GM19351 (cell line): Measurements from ENCODE around the gene GID4.
"Not testable (repeated sequence)": the region's sequence is repeated elsewhere in the genome, so short reads cannot be mapped to it uniquely, and the experiment has no call there.

Experiments used
- ATAC-seq: cut with Tn5 transposase; IDR thresholded peaks from one replicate; pipeline ENCODE4 v1.9.1; 2021; ENCODE audit warnings: mild to moderate bottlenecking, moderate library complexity; ENCODE audit not compliant: unreplicated experiment

GID4 gene

GRCh38 chr17:18038861-18039534, at the start of gene GID4, which contains the start of gene ATPAF2:
Gene GID4 (plus strand): TSS chr17:18039408. CDS start chr17:18039465, 57 bp downstream.
Gene ATPAF2 (minus strand): TSS chr17:18039168. CDS start chr17:18039013, 155 bp downstream.
- peak; percentile 90 for ATAC-seq

GRCh38 chr17:17989618-17990017, 49.6 kb upstream of the GID4 start:
- no peak for ATAC-seq

GRCh38 chr17:17990282-17990681, 48.9 kb upstream of the GID4 start:
- ATAC-seq, result no peak

- no peak for ATAC-seq
Observed at GRCh38 chr17:17993366-17993765, 45.8 kb upstream of the GID4 start.

- ATAC-seq, result no peak
Observed at GRCh38 chr17:17993852-17994251, 45.4 kb upstream of the GID4 start.

GRCh38 chr17:17994271-17995069, 44.7 kb upstream of the GID4 start:
- ATAC-seq, result no peak

- ATAC-seq, result not testable (repeated sequence)
Observed at GRCh38 chr17:17995887-17996286, 43.3 kb upstream of the GID4 start.

GRCh38 chr17:17998934-17999333, 40.3 kb upstream of the GID4 start:
- no peak for ATAC-seq

- ATAC-seq, result no peak
Observed at GRCh38 chr17:17999364-18000029, 39.7 kb upstream of the GID4 start.

GRCh38 chr17:18000030-18000408, 39.2 kb upstream of the GID4 start:
- ATAC-seq, result no peak

- ATAC-seq, result no peak
Observed at GRCh38 chr17:18002171-18002570, 37.0 kb upstream of the GID4 start.

- ATAC-seq, result no peak
Observed at GRCh38 chr17:18004345-18004744, 34.9 kb upstream of the GID4 start.

- no peak for ATAC-seq
Observed at GRCh38 chr17:18004884-18005305, 34.3 kb upstream of the GID4 start.

GRCh38 chr17:18005496-18005895, 33.7 kb upstream of the GID4 start:
- no peak for ATAC-seq

GRCh38 chr17:18006495-18007239, 32.5 kb upstream of the GID4 start:
- ATAC-seq, result no peak

GRCh38 chr17:18008496-18009268, 30.5 kb upstream of the GID4 start:
- no peak for ATAC-seq

GRCh38 chr17:18009609-18010420, 29.4 kb upstream of the GID4 start:
- no peak for ATAC-seq

GRCh38 chr17:18011286-18011685, 27.9 kb upstream of the GID4 start:
- ATAC-seq, result no peak

GRCh38 chr17:18014006-18014405, 25.2 kb upstream of the GID4 start:
- ATAC-seq, result no peak
